RPMI8226 (cell line): ENCODE measurements around the gene MBTPS1.

Experiments used
- DNase-seq: peaks from one replicate; pipeline ENCODE4 v3.0.0-alpha.2; 2015

Gene MBTPS1

DNA sequence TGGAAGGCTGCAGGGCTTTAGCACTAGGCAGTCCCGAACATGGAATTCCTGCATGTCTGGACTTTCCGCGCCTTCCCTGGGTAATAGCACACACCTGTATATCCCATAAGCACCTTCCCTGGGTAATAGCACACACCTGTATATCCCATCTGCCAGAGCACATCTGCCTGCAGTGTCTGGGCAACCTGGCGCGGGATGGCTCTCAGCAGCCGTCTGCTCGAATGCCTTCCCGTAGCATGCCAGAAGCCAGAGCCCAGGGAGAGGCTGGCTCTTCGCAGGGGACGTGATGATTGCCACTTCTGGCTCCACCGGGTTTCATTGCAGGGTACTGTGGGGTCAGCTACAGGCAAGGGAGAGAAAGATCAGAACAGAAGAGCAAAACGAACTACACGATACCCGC is 21.3 kb downstream of the MBTPS1 start:
- no peak for DNase-seq

GRCh38 chr16:84093879-84094270 is 22.9 kb downstream of the MBTPS1 start:
- no peak for DNase-seq

GRCh38 chr16:84093120-84093878 is 23.4 kb downstream of the MBTPS1 start:
- no peak for DNase-seq

DNA sequence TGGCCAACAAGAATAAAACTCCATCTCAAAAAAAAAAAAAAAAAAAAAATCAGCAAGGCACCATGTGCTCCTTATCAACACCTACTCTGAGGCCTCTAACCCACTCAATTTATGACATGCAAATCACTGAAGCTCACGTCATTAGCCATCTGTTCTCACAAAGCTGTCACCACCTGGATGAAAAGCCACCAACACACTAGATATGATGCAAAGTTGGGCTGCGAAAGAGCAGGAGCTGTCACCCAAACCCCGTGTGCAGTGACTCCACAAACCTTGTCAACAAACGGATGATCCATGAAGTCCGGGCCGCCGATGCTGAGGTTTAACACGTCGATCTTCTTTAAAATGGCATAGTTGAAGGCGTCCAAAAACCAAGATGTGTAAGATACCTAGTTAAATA is 25.3 kb downstream of the MBTPS1 start:
- DNase-seq, result no peak

GRCh38 chr16:84090211-84090610 is 26.5 kb downstream of the MBTPS1 start:
- DNase-seq, result no peak

DNA sequence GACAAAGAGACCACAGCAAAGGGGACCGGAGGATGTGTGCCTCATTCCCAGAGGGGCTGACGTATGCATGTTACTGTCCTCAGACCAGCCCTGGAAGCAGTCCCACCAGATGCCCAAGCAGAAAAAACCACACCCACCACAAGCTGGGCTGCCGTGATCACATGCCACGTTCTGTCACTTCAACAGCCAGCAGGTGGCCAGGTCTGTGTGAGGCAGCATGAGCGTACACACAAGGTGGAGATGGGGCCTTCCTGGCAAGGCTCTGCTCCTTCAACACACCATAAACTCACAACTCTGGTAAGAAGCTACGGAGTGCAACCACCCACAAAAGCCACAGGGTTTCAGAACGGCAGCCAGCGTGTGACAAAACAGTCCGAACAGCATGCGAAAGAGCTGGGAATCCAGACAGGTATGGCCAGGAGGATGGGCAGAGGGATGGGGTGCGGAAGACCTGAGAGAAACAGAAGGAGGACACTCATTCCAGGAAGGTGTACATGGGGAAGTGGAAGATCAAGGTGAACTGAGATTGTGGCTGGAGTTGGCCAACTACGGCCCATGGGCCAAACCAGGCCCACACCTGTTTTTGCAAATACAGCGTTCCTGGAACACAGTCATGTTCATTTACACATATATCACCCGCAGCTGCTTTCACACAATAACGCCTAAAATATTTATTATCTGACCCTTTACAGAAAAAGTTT is 27.9 kb downstream of the MBTPS1 start:
- no peak for DNase-seq

DNA sequence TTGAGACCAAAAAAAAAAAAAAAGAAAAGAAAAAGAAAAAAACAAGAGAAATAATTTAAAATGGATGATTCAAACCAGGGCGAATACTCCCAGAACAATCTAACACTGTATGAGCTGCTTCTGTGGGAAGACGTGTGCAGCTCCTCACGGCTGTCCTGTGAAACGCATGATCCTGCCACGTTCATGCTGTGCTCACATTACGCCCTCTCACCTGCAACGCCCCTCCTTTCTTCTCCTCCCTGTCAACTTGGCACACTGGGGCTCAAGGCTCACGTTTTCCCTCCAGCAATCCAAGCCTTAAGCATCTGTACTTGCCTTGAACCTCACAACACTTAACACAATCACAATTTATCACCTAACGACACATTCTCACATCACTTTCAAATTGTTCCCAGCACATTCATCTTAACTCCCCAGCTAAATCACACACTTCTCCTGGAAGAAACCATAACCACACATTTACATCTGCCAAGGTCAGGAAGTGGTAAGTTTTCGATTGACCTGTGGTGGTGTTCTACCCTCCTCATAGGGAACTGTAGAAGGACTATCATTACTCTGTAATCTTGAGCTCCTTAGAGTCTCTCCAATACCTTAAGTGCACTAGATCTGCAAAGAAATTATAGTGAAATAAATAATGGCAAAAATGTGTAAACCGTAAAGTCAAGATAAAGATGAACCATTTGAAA is 29.1 kb downstream of the MBTPS1 start:
- DNase-seq, result no peak

- no peak for DNase-seq
These were observed 29.7 kb downstream of the MBTPS1 start for GRCh38 chr16:84087001-84087400.

GRCh38 chr16:84086341-84086740 is 30.4 kb downstream of the MBTPS1 start:
- DNase-seq, result no peak

- DNase-seq, result no peak
These were observed 31.0 kb downstream of the MBTPS1 start for GRCh38 chr16:84085773-84086172.

- no peak for DNase-seq
These were observed 31.5 kb downstream of the MBTPS1 start for GRCh38 chr16:84085271-84085667.

DNA sequence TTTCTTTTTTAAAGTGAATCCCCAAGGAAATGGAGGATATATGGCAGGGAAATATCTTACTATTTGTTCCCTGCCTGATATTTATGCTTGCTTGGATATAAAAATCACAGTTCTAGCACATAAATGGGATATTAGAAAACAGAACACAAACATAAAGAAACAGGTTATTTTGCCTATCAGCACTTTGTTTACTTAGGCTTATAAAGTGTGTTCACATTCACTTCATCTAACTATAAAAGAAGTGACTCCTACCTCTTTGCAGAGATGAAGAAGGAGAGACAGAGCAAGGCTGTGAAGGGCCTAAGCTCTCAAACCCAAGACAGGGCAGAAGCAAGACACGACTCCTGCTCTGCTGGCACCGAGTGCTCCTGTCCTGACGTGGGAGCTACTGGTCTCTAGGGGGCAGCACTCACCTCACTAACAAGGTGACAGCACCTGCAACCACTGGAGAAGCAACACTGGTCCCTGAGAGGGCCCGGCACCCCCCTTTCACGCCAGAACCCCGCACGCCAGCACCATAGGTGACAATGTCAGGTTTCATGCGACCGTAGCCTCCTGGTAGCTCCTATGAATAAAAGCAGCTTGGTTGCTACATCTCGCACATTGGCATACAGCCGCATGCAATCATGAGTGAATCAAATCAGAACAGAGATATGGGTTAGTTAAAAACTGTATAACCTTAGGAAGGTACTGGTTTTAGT is 32.0 kb downstream of the MBTPS1 start:
- peak; percentile 71 for DNase-seq

GRCh38 chr16:84082835-84083569 is 33.7 kb downstream of the MBTPS1 start:
- DNase-seq, result no peak

GRCh38 chr16:84082110-84082509 is 34.6 kb downstream of the MBTPS1 start:
- no peak for DNase-seq

- no peak for DNase-seq
These were observed 35.2 kb downstream of the MBTPS1 start for GRCh38 chr16:84081446-84081989.

GRCh38 chr16:84080813-84081212 is 35.9 kb downstream of the MBTPS1 start:
- no peak for DNase-seq

DNA sequence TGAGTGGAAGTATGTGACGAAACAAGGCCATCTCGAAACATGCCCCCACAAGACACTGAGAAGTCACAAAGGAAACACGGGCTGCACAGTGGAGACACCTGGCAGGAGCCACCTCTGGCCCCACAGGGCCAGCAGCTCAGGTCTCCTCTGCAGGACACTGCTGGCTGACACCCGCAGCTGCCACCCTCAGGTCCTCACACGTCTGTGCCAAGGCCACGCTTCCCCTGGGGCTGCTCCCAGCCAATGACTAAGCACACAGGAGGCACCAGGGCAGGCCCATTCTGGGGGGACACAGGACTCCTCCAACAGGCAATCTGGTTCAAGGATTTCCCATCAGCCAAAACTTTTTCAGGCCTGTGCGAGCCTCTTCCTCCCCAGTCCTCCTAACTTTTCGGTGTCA is 36.4 kb downstream of the MBTPS1 start:
- DNase-seq, result no peak

DNA sequence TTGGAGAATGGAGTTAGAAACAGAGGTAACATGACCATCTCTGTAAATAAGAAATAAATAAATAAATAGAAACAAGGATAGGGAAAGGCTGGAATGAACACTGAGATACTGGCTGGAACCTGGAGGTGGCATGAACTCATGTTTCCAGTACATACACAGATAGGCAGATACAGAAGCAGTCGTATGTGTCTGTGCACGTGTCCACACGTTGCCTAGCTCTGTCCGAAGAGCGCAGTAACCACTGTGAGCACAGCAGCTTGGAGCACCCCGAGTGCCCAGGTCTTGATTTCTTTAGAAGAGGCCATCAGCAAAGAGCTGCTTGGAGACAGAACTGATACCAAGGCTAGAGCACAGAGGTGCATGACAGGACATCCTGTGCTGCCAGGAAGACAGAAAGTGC is 37.1 kb downstream of the MBTPS1 start:
- DNase-seq, result no peak

- DNase-seq, result no peak
These were observed 41.4 kb downstream of the MBTPS1 start for GRCh38 chr16:84075376-84075775.

DNA sequence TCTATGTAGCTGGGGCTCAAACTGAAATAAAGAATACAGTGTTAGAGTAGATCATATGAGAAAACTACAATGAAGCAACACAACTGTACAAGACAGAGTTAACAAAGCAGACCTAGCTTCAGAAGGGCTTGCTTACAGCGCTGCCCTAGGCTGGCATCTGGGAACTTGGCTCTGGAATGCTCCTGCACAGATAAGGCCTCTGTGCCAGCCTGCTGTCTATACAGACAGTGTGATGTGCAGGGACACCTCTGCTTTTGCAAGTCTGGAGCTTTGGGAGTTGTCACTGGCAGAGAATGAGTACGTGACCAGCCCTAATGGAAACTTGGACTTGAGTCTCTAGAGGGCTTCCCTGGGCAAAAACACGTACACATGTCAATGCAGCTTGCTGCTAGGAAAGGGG is 42.0 kb downstream of the MBTPS1 start:
- no peak for DNase-seq

DNA sequence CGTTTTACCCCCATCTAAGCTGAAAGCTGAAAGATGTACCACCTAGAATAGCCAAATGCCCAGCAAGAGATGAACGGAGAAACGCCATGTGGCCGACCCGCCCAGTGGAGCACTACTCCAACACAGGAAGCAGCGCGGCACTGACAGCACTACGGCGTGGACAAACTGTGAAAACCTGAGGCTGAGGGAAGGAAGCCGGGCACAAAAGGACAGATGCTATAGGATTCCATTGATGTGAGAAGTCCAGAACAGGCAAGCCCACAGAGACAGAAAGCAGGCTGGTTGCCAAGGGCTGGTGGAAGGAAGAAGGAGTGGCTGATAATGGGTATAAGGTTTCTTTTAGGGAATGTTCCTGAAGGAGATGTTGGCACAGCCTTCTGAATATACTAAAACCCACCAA is 44.7 kb downstream of the MBTPS1 start:
- DNase-seq, result no peak

GRCh38 chr16:84071121-84071520 is 45.6 kb downstream of the MBTPS1 start:
- DNase-seq, result no peak
